ENCODE data around the gene RFX8.

Gene RFX8

DNA sequence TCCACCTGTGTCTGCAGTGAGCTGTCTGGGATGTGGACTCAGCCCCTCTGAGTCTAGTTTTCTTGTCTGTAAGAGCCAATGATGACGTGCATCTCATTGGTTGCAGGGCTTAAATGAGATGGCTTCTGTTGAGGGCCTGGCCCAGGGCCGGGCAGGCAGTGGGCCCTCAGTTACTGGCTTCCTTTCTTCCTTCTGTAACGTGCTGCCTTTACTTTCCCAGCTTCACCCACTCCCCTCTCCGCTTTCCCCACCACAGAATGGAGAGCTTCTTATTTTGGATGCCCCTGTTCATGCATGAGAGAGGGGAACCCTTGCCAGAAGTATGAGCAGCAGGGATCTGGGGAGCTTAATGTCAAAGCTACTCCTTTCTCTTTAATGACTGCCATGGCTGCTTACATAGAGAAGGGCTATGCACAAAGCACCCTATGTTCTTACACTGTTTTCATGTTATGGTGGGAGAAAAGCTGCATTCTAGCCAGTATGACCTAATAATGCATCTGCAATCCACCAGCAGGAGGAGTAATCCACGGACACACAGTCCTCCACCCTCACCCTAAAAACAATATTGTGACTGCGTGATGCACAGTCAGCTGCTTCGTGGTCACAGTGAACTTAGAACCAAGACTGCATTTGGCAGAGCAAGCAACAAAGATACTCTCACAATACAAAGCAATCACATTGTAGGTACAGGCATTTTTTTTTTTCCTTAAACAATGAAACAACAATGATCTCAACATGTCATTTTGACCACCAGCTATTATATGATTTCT is 124.8 kb downstream of the RFX8 start:
- DNase-seq (ENCODE audit: low read depth in 2 of 2): no peak

DNA sequence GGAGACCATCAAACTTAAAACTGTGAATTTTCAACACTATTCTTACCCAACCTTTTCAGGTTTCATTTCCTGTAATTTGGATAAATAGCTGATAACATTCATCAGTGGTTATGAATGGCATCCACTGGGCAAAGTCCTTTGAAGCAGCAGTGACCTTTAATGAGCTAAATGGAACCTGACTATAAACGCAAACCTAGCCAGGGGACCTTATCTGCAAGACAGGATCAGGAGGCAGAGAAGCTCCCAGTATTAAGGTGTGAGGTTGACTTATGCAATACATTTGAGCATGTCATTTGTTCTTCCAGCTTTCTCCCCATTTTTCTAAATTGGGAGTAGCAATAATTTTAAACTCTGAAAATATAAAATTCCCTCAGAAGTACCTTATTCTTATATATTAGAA is 126.0 kb downstream of the RFX8 start:
- no peak for DNase-seq (ENCODE audit: low read depth in 2 of 2)

Data from stimulated activated CD4-positive, alpha-beta T cell treated with anti-CD3 and anti-CD28 coated beads, Interleukin-12 subunit alpha, Interleukin-12 subunit beta, amount 100 ng/mL, for 24 hours (primary cell).